Lung (tissue), 12 donors: ENCODE results near the gene CCDC60. TPM values are rescaled to one million over a fixed set of nuclear protein-coding genes. Genes with fewer than 3 reads are reported as not detected.

Source experiments
- ATAC-seq: fragments of 200-7000 bp; cut with Tn5 transposase; one replicate; pipeline ENCODE4 v1.9.1; 2020; ENCODE audit warnings: moderate number of reproducible peaks; ENCODE audit not compliant: insufficient read depth, low FRiP score
- DNase-seq, 3 donors: peaks; one replicate each; pipeline ENCODE4 v3.0.0-alpha.2; 2013 to 2017
- H3K27ac ChIP-seq, 2 donors: one replicate each; pipeline ENCODE4 v1.5.1; 2013; ENCODE audit warnings: mild to moderate bottlenecking in 2 of 2, moderate library complexity in 2 of 2, control low read depth in 1 of 2, inconsistent platforms in 1 of 2, low read depth in 1 of 2, low read length in 1 of 2
- H3K27me3 ChIP-seq, 3 donors: one replicate each; pipeline ENCODE4 v1.5.1; 2013; ENCODE audit warnings: low read length in 2 of 3; ENCODE audit not compliant: control insufficient read depth in 3 of 3, insufficient read depth in 3 of 3
- H3K36me3 ChIP-seq, 4 donors: one replicate each; pipeline ENCODE4 v1.5.1; 2013; ENCODE audit warnings: low read length in 4 of 4, mild to moderate bottlenecking in 1 of 4, moderate library complexity in 1 of 4; ENCODE audit not compliant: control insufficient read depth in 4 of 4, insufficient read depth in 4 of 4
- H3K4me1 ChIP-seq, 5 donors: one replicate each; pipeline ENCODE4 v1.5.1; 2013; ENCODE audit warnings: low read length in 5 of 5, mild to moderate bottlenecking in 2 of 5, moderate library complexity in 1 of 5; ENCODE audit not compliant: control insufficient read depth in 5 of 5, insufficient read depth in 5 of 5
- H3K4me3 ChIP-seq: one replicate; pipeline ENCODE4 v1.5.1; 2013; ENCODE audit warnings: mild to moderate bottlenecking, control low read depth, moderate library complexity
- H3K9ac ChIP-seq, 2 donors: one replicate each; pipeline ENCODE4 v1.5.1; 2013; ENCODE audit warnings: low read length in 2 of 2, control low read depth in 1 of 2; ENCODE audit not compliant: insufficient read depth in 1 of 2
- H3K9me3 ChIP-seq, 4 donors: one replicate each; pipeline ENCODE4 v1.5.1; 2013; ENCODE audit warnings: low read length in 3 of 4, mild to moderate bottlenecking in 1 of 4, moderate library complexity in 1 of 4; ENCODE audit not compliant: control insufficient read depth in 4 of 4, insufficient read depth in 3 of 4
- CTCF ChIP-seq: IDR thresholded peaks from 2 replicates; pipeline ENCODE4 v1.5.1; 2012; ENCODE audit warnings: mild to moderate bottlenecking; ENCODE audit errors: control extremely low read depth, extremely low read depth
- WGBS, 2 donors: extraction: QIAGEN DNeasy Blood & Tissue Kit; methylation state at CpG; one replicate each; pipeline ENCODE4 v1.1.7; 2013; 5-methylcytosine and 5-hydroxymethylcytosine counted together
- polyA plus RNA-seq, 2 donors: library from polyadenylated mRNA; stranded (reverse); fragments of 200-250 nt; gene quantifications; one replicate each; pipeline ENCODE4 v1.2.1, GENCODE V29; 2013
- total RNA-seq, 2 donors: library from RNA; depleted of rRNA in 1 of 2; stranded (reverse); fragments of >200 nt in 1 of 2; gene quantifications; one replicate each; pipeline ENCODE4 v1.2.1, GENCODE V29; 2014 to 2021
- donor health status: control.
- donor health status: control.
- donor health status: Bipolar disorder and iron deficiency.
- donor health status: healthy.
- donor health status: DM: yes; HTN: yes; CAD: no.

Gene CCDC60
- total and polyA plus RNA-seq, 4 donors = 2.1 to 7.6 (median 3.5) TPM

- Histone ChIP-seq H3K27me3 (peaks cover 0 to 5% (median 0%) of the 10 kb centered on the region in 3 donors), H3K9me3 (no peaks in the 10 kb centered on the region), H3K27ac (no peak overlapping the region), H3K36me3 (no peaks in the 10 kb centered on the region), H3K4me3 (no peak overlapping the region), H3K4me1 (no peaks in the 10 kb centered on the region), H3K9ac (no peak overlapping the region)
- DNase-seq (no peak), ATAC-seq (no peak)
- WGBS, 2 donors = 87 to 93% methylated on average over 7 of the region's 7 CpGs
- TF ChIP-seq CTCF = no peak
These were observed 116.2 kb downstream of the CCDC60 start for GRCh38 chr12:119450771-119451170.

GRCh38 chr12:119456824-119457223 lies 122.3 kb downstream of the CCDC60 start:
- Histone ChIP-seq H3K9me3 (peaks cover 0 to 4% (median 0%) of the 10 kb centered on the region in 4 donors), H3K27me3 (peaks cover 0 to 3% (median 0%) of the 10 kb centered on the region in 3 donors), H3K4me3 (no peak overlapping the region), H3K36me3 (no peaks in the 10 kb centered on the region), H3K9ac (no peak overlapping the region), H3K27ac (no peak overlapping the region), H3K4me1 (no peaks in the 10 kb centered on the region)
- ATAC-seq (no peak), DNase-seq (no peak)
- TF ChIP-seq CTCF = no peak
- WGBS, 2 donors = 86 to 92% methylated on average over 3 of the region's 3 CpGs

DNA sequence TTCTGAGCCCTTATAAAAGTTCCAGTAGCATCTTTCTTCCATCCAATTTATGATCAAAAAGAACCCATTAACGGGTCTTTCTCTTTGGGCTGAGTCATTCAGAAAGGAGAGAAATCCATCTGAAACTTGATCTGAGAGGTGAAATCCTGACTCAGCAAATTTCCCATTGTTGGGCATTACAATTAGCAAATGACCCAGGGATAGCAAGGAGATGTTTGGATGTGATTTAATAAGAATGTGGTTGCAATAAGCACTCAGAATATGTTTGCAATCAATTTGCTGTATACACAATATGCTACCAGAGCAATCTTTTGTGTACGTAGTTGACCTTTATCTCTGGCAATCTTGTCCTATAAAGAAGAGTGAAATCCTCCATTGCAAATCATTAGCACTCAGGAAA lies 122.7 kb downstream of the CCDC60 start:
- no peak for DNase-seq
- Histone ChIP-seq H3K4me3 (no peak overlapping the region), H3K4me1 (no peaks in the 10 kb centered on the region), H3K36me3 (no peaks in the 10 kb centered on the region), H3K27me3 (peaks cover 0 to 3% (median 0%) of the 10 kb centered on the region in 3 donors), H3K27ac (no peak overlapping the region), H3K9me3 (peaks cover 0 to 4% (median 0%) of the 10 kb centered on the region in 4 donors), H3K9ac (no peak overlapping the region)
- no peak for TF ChIP-seq CTCF
- no peak for ATAC-seq
- 66 to 82% methylated on average over 2 of the region's 2 CpGs for WGBS, 2 donors

DNA sequence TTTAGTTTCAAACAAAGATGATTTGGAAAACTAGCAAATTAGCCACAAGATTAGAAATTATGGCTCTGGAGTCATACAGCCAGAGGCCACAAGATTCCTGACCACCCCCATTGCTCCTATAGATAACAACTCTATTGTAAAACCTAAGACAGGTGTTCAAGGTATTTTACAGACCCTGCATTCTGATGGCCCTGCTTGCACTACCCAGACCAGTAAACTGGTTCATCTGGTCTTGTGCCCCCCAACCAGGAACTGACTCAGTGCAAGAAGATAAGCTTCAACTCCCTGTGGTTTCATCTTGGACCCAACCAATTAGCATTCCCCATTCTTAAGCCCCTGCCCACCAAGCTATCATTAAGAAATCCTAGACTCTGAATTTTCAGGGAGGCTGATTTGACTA lies 125.0 kb downstream of the CCDC60 start:
- H3K4me3 ChIP-seq = no peak overlapping the region
- H3K27me3 ChIP-seq = peaks cover 0 to 3% (median 0%) of the 10 kb centered on the region in 3 donors
- no peaks in the 10 kb centered on the region for H3K36me3 ChIP-seq

More for the DNA sequence above, 125.0 kb downstream of the CCDC60 start:
- TF ChIP-seq CTCF = no peak
- no peak for DNase-seq
- Histone ChIP-seq H3K9ac (no peak overlapping the region), H3K9me3 (peaks cover 0 to 4% (median 0%) of the 10 kb centered on the region in 4 donors), H3K27ac (no peak overlapping the region), H3K4me1 (peaks cover 0 to 5% (median 0%) of the 10 kb centered on the region in 5 donors)
- no peak for ATAC-seq
